HG02759 (cell line): ENCODE data around the gene SGF29.
"Not testable (repeated sequence)": the region's sequence is repeated elsewhere in the genome, so short reads cannot be mapped to it uniquely, and the experiment has no call there.

ENCODE experiments used
- ATAC-seq: cut with Tn5 transposase; IDR thresholded peaks from one replicate; pipeline ENCODE4 v1.9.1; 2021; ENCODE audit warnings: mild to moderate bottlenecking, moderate library complexity; ENCODE audit not compliant: unreplicated experiment

The SGF29 gene

GRCh38 chr16:28553776-28554633 is at the start of gene SGF29:
TSS of gene SGF29 (plus strand) at chr16:28553920. CDS start at chr16:28581070, 27,150 bp downstream.
- peak; percentile 82 for ATAC-seq

- ATAC-seq = no peak
Measured at GRCh38 chr16:28504707-28505404, 48.9 kb upstream of the SGF29 start.

GRCh38 chr16:28505489-28506137 is 48.1 kb upstream of the SGF29 start:
- ATAC-seq = no peak

- ATAC-seq = no peak
Measured at GRCh38 chr16:28511031-28511430, 42.7 kb upstream of the SGF29 start.

GRCh38 chr16:28511801-28512789 is 41.6 kb upstream of the SGF29 start:
- ATAC-seq = no peak

GRCh38 chr16:28513484-28514181 is 40.1 kb upstream of the SGF29 start:
- no peak for ATAC-seq

GRCh38 chr16:28514246-28514645 is 39.5 kb upstream of the SGF29 start:
- no peak for ATAC-seq

- no peak for ATAC-seq
Measured at GRCh38 chr16:28520672-28521071, 33.0 kb upstream of the SGF29 start.

GRCh38 chr16:28521436-28521835 is 32.3 kb upstream of the SGF29 start:
- ATAC-seq = no peak

GRCh38 chr16:28522792-28523191 is 30.9 kb upstream of the SGF29 start:
- ATAC-seq = no peak

- ATAC-seq = no peak
Measured at GRCh38 chr16:28524681-28525171, 29.0 kb upstream of the SGF29 start.

- ATAC-seq = no peak
Measured at GRCh38 chr16:28526201-28527099, 27.3 kb upstream of the SGF29 start.

- ATAC-seq = not testable (repeated sequence)
Measured at GRCh38 chr16:28527100-28527785, 26.5 kb upstream of the SGF29 start.

GRCh38 chr16:28527985-28528384 is 25.7 kb upstream of the SGF29 start:
- no peak for ATAC-seq

GRCh38 chr16:28528463-28528867 is 25.3 kb upstream of the SGF29 start:
- ATAC-seq = no peak

- no peak for ATAC-seq
Measured at GRCh38 chr16:28529124-28529523, 24.6 kb upstream of the SGF29 start.

GRCh38 chr16:28531777-28532744 is 21.7 kb upstream of the SGF29 start:
- no peak for ATAC-seq
